IMR-90 (cell line): ENCODE measurements around the gene HOOK1. TPM values are rescaled to one million over a fixed set of nuclear protein-coding genes. Genes with fewer than 3 reads are reported as not detected.
A peak's percentile ranks its signal among the peaks of the same experiment; 100 is the strongest.

ENCODE experiments used
- ATAC-seq: fragments of 200-7000 bp; cut with Tn5 transposase; 2 replicates; pipeline ENCODE4 v1.9.1; 2020; ENCODE audit warnings: low read depth, mild to moderate bottlenecking, moderate library complexity
- BruUV-seq: library from RNA; stranded (reverse); fragments of 400-500 nt; replicated peaks from 2 replicates; lab custom pipeline; 2021; lab: Mats Ljungman, UMichigan
- CTCF ChIA-PET: fragments of 300-600 bp; formaldehyde crosslinking; extraction: SDS; loops from one replicate; lab custom pipeline; 2021; ENCODE audit warnings: antibody characterized with exemption; lab: Yijun Ruan, JAX
- POLR2A ChIA-PET: fragments of 300-600 bp; sonication (Branson Sonifier 250); formaldehyde crosslinking; loops from one replicate; lab custom pipeline; 2022; ENCODE audit warnings: antibody characterized with exemption; ENCODE audit not compliant: unreplicated experiment; lab: Charles Lee
- DNase-seq: peaks from one replicate; pipeline ENCODE4 v3.0.0; 2013
- H2AFZ ChIP-seq: replicated peaks from 2 replicates; pipeline ENCODE3; 2013; ENCODE audit warnings: low read length, mild to moderate bottlenecking; ENCODE audit not compliant: poor library complexity
- H2AK5ac ChIP-seq: 2 replicates; pipeline ENCODE4 v1.6.1; 2013; ENCODE audit warnings: low read depth, low read length, inconsistent platforms
- H2AK9ac ChIP-seq: replicated peaks from 2 replicates; pipeline ENCODE3; 2013; ENCODE audit warnings: mild to moderate bottlenecking, low read depth, low read length, moderate library complexity; ENCODE audit not compliant: poor library complexity
- H2BK120ac ChIP-seq: 2 replicates; pipeline ENCODE4 v1.6.1; 2013; ENCODE audit warnings: low read depth, low read length, inconsistent platforms
- H2BK15ac ChIP-seq: 3 replicates; pipeline ENCODE4 v1.6.1; 2013; ENCODE audit warnings: low read depth, low read length, inconsistent platforms
- H2BK20ac ChIP-seq: 2 replicates; pipeline ENCODE4 v1.6.1; 2013; ENCODE audit warnings: low read depth, mild to moderate bottlenecking, inconsistent platforms, low read length, moderate library complexity
- H2BK5ac ChIP-seq: 2 replicates; pipeline ENCODE4 v1.6.1; 2013; ENCODE audit warnings: mild to moderate bottlenecking, low read depth, low read length, inconsistent platforms; ENCODE audit not compliant: poor library complexity, severe bottlenecking
- H3K14ac ChIP-seq: replicated peaks from 2 replicates; pipeline ENCODE4 v1.6.1; 2013; ENCODE audit warnings: low read depth, low read length, inconsistent platforms
- H3K18ac ChIP-seq: 2 replicates; pipeline ENCODE4 v1.6.1; 2013; ENCODE audit warnings: low read depth, low read length, control low read depth
- H3K23ac ChIP-seq: 2 replicates; pipeline ENCODE4 v1.6.1; 2013; ENCODE audit warnings: low read depth, low read length, inconsistent platforms
- H3K27ac ChIP-seq: 2 replicates; pipeline ENCODE4 v1.5.1; 2013; ENCODE audit warnings: mild to moderate bottlenecking, control low read depth, low read length; ENCODE audit not compliant: insufficient read depth
- H3K27me3 ChIP-seq: 2 replicates; pipeline ENCODE4 v1.6.1; 2013; ENCODE audit warnings: low read length; ENCODE audit not compliant: control insufficient read depth, insufficient read depth
- H3K36me3 ChIP-seq: 2 replicates; pipeline ENCODE4 v1.6.1; 2013; ENCODE audit warnings: low read length, mixed read lengths; ENCODE audit not compliant: control insufficient read depth, insufficient read depth
- H3K4ac ChIP-seq: 2 replicates; pipeline ENCODE4 v1.6.1; 2013; ENCODE audit warnings: low read depth, low read length, inconsistent platforms
- H3K4me1 ChIP-seq: 2 replicates; pipeline ENCODE4 v1.6.1; 2013; ENCODE audit warnings: low read length, mixed read lengths; ENCODE audit not compliant: control insufficient read depth, insufficient read depth
- H3K4me2 ChIP-seq: 2 replicates; pipeline ENCODE4 v1.6.1; 2013; ENCODE audit warnings: low read depth, mild to moderate bottlenecking, control low read depth, low read length, moderate library complexity
- H3K4me3 ChIP-seq: 2 replicates; pipeline ENCODE4 v1.5.1; 2013; ENCODE audit warnings: low read depth, mild to moderate bottlenecking, control low read depth, low read length, moderate library complexity; ENCODE audit not compliant: insufficient read depth
- H3K56ac ChIP-seq: 2 replicates; pipeline ENCODE4 v1.6.1; 2013; ENCODE audit warnings: low read length, inconsistent platforms; ENCODE audit not compliant: insufficient read depth; ENCODE audit errors: extremely low read depth
- H3K79me1 ChIP-seq, 2 experiments: 2 replicates each; pipeline ENCODE4 v1.6.1; 2013; ENCODE audit warnings: low read length in 2 of 2, inconsistent platforms in 1 of 2, low read depth in 1 of 2
- H3K9ac ChIP-seq: 2 replicates; pipeline ENCODE4 v1.6.1; 2013; ENCODE audit warnings: low read depth, low read length, control low read depth
- H3K9me1 ChIP-seq: 2 replicates; pipeline ENCODE4 v1.6.1; 2013; ENCODE audit warnings: low read length, inconsistent platforms; ENCODE audit not compliant: insufficient read depth
- H3K9me3 ChIP-seq: 2 replicates; pipeline ENCODE4 v1.6.1; 2013; ENCODE audit warnings: low read length; ENCODE audit not compliant: control insufficient read depth, insufficient read depth
- H4K20me1 ChIP-seq: 2 replicates; pipeline ENCODE4 v1.6.1; 2013; ENCODE audit warnings: low read length, inconsistent platforms; ENCODE audit not compliant: insufficient read depth
- H4K5ac ChIP-seq: 2 replicates; pipeline ENCODE4 v1.6.1; 2013; ENCODE audit warnings: mild to moderate bottlenecking, low read depth, low read length, control low read depth
- H4K8ac ChIP-seq, 2 experiments: 2 replicates each; pipeline ENCODE4 v1.6.1; 2013; ENCODE audit warnings: low read depth in 2 of 2, low read length in 2 of 2, control low read depth in 1 of 2, inconsistent platforms in 1 of 2
- H4K91ac ChIP-seq: 2 replicates; pipeline ENCODE4 v1.6.1; 2013; ENCODE audit warnings: low read depth, low read length, inconsistent platforms; ENCODE audit not compliant: insufficient read depth
- BHLHE40 ChIP-seq: fragments of 150-350 bp; IDR thresholded peaks from 2 replicates; pipeline ENCODE4 v1.6.1; 2016; ENCODE audit warnings: mild to moderate bottlenecking, low read depth, low read length
- CTCF ChIP-seq: conservative IDR thresholded peaks from 2 replicates; pipeline ENCODE4 v1.5.1; 2012; ENCODE audit warnings: mild to moderate bottlenecking, low read depth, low read length, improper control_type of control experiment
- MAZ ChIP-seq: IDR thresholded peaks from 2 replicates; pipeline ENCODE4 v1.6.1; 2012; ENCODE audit warnings: low read depth, mild to moderate bottlenecking, low read length, improper control_type of control experiment, moderate library complexity, borderline replicate concordance
- MXI1 ChIP-seq: IDR thresholded peaks from 2 replicates; pipeline ENCODE4 v1.6.1; 2012; ENCODE audit warnings: low read depth, mild to moderate bottlenecking, low read length, moderate library complexity, borderline replicate concordance
- POLR2A ChIP-seq: IDR thresholded peaks from 2 replicates; pipeline ENCODE4 v1.6.1; 2012; ENCODE audit warnings: mild to moderate bottlenecking, low read depth, low read length
- RAD21 ChIP-seq: IDR thresholded peaks from 2 replicates; pipeline ENCODE4 v1.6.1; 2012; ENCODE audit warnings: low read length, improper control_type of control experiment
- RFX5 ChIP-seq: IDR thresholded peaks from 2 replicates; pipeline ENCODE4 v1.8.0; 2012; ENCODE audit warnings: low read depth, mild to moderate bottlenecking, low read length, moderate library complexity
- SMC3 ChIP-seq: fragments of 150-350 bp; IDR thresholded peaks from 2 replicates; pipeline ENCODE4 v1.6.1; 2016; ENCODE audit warnings: low read depth, mild to moderate bottlenecking, antibody characterized with exemption, low read length, moderate library complexity
- WGBS, 2 experiments: methylation state at CpG; one replicate each; pipeline versions ENCODE4 v1.1.5 to v1.1.7; 2013; ENCODE audit warnings: missing lambda C conversion rate in 2 of 2; ENCODE audit not compliant: insufficient read length in 1 of 2; ENCODE audit errors: extremely low coverage in 2 of 2; 5-methylcytosine and 5-hydroxymethylcytosine counted together
- dilution Hi-C: fragments of 300-500 bp; cut with HindIII; formaldehyde crosslinking; loops from one replicate; pipeline ENCODE4 v1.14.3; 2018; ENCODE audit warnings: low sequenced_read_pairs; ENCODE audit not compliant: unreplicated experiment
- in situ Hi-C: fragments of 300-500 bp; cut with MboI; formaldehyde crosslinking; loops from 3 replicates; pipeline ENCODE4 v1.14.3; 2019; ENCODE audit warnings: low sequenced_read_pairs, inconsistent platforms, mixed read lengths
- intact Hi-C: fragments of 100-400 bp; cut with micrococcal nuclease; formaldehyde crosslinking; loops from 2 replicates; pipeline ENCODE4 v1.10.0; 2022
- polyA plus RNA-seq, 3 experiments: library from polyadenylated mRNA; depleted of rRNA; stranded (reverse); fragments of >200 nt; gene quantifications; 2 replicates each; pipeline ENCODE4 v1.2.3, GENCODE V29; 2012; ENCODE audit warnings: low replicate concordance in 1 of 3
- total RNA-seq: library from RNA; depleted of rRNA; stranded (reverse); fragments of >200 nt; gene quantifications from 2 replicates; pipeline ENCODE4 v1.2.3, GENCODE V29; 2012
- TF ChIP-seq, protein P1 (sequence below): fragments of 150-350 bp; IDR thresholded peaks from 2 replicates; pipeline ENCODE4 v1.6.1; 2016; ENCODE audit warnings: low read depth, mild to moderate bottlenecking, low read length, moderate library complexity, borderline replicate concordance
- TF ChIP-seq, protein P2 (sequence below): fragments of 150-350 bp; IDR thresholded peaks from 2 replicates; pipeline ENCODE4 v1.6.1; 2017; ENCODE audit warnings: mild to moderate bottlenecking, antibody characterized with exemption, low read length, low read depth

The HOOK1 gene
- total and polyA plus RNA-seq, 2 of the 4 experiments (the other 2 are of a cell fraction) = not detected

- in situ Hi-C loops = loop anchor here (25.0 kb wide), 1 partner anchor 1257 kb away; no protein-coding TSS in a partner anchor
- no peaks in the 10 kb centered on the region for H3K9me3 ChIP-seq
- no peak overlapping the region for H2AK5ac ChIP-seq
- no CpG with 5 or more reads among the region's 4 CpGs for WGBS, 2 experiments
- ATAC-seq = no peak
- H2BK120ac ChIP-seq = no peak overlapping the region
- no peak overlapping the region for H3K4me3 ChIP-seq
- no peaks in the 10 kb centered on the region for H3K36me3 ChIP-seq
- intact Hi-C loops = loop anchor here (10.0 kb wide), 1 partner anchor 1255 kb away; no protein-coding TSS in a partner anchor
- no peak overlapping the region for H3K18ac ChIP-seq
- H2BK20ac ChIP-seq = no peak overlapping the region
- H3K14ac ChIP-seq = no peak overlapping the region
- no peak overlapping the region for H3K9ac ChIP-seq
- ChIA-PET POLR2A (no interaction called here), CTCF (interaction anchor here (1.5 kb wide), 1 partner anchor 10 kb away, joined by 4 read pairs; no protein-coding TSS in a partner anchor)
- BruUV-seq = no TSS peak
- H3K4me2 ChIP-seq = no peak overlapping the region
- peak overlapping the region; percentile 51; the same call in 1 of the 2 replicates for H3K23ac ChIP-seq
- H3K9me1 ChIP-seq = no peaks in the 10 kb centered on the region
- H3K79me1 ChIP-seq = no peaks in the 10 kb centered on the region
- H3K4ac ChIP-seq = no peak overlapping the region
- H2BK5ac ChIP-seq = no peak overlapping the region
- H2AK9ac ChIP-seq = no peak overlapping the region
- H3K27ac ChIP-seq = no peak overlapping the region
- no peaks in the 10 kb centered on the region for H3K27me3 ChIP-seq
- H4K8ac ChIP-seq = no peak overlapping the region
- H2BK15ac ChIP-seq = no peak overlapping the region; the same call in 2 of the 3 replicates
- TF ChIP-seq RAD21 = no peak
- no peak for TF ChIP-seq BHLHE40
- no peak for TF ChIP-seq SMC3
- TF ChIP-seq MXI1 = no peak
- TF ChIP-seq CTCF = no peak
- no peak for TF ChIP-seq MAZ
- TF ChIP-seq, protein P1, sequence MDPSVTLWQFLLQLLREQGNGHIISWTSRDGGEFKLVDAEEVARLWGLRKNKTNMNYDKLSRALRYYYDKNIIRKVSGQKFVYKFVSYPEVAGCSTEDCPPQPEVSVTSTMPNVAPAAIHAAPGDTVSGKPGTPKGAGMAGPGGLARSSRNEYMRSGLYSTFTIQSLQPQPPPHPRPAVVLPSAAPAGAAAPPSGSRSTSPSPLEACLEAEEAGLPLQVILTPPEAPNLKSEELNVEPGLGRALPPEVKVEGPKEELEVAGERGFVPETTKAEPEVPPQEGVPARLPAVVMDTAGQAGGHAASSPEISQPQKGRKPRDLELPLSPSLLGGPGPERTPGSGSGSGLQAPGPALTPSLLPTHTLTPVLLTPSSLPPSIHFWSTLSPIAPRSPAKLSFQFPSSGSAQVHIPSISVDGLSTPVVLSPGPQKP = no peak
- TF ChIP-seq RFX5 = no peak
- TF ChIP-seq, protein P2, sequence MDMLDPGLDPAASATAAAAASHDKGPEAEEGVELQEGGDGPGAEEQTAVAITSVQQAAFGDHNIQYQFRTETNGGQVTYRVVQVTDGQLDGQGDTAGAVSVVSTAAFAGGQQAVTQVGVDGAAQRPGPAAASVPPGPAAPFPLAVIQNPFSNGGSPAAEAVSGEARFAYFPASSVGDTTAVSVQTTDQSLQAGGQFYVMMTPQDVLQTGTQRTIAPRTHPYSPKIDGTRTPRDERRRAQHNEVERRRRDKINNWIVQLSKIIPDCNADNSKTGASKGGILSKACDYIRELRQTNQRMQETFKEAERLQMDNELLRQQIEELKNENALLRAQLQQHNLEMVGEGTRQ = no peak
- no peak for TF ChIP-seq POLR2A
- dilution Hi-C loops = loop anchor here (25.0 kb wide), 1 partner anchor 1032 kb away; no protein-coding TSS in a partner anchor
- no peak overlapping the region for H4K5ac ChIP-seq
- DNase-seq = no peak
- no peak overlapping the region for H4K91ac ChIP-seq
- H4K20me1 ChIP-seq = no peaks in the 10 kb centered on the region
- H3K4me1 ChIP-seq = 0 out of 2 replicates have a peak, but pooled peaks cover 2% of the 10 kb centered on the region
- H3K56ac ChIP-seq = no peak overlapping the region
- no peak overlapping the region for H2AFZ ChIP-seq
These were observed 45.0 kb upstream of the HOOK1 start for GRCh38 chr1:59769736-59770095.
